ENCODE data around the gene ITGA11.

GRCh38 chr15:68335655-68336054 lies 96.3 kb downstream of the ITGA11 start:
- TF ChIP-seq CTCF (conservative IDR thresholded peaks at IDR 0.05; ENCODE audit: low read depth, low read length) (no peak), EZH2 (IDR thresholded peaks at IDR 0.05; ENCODE audit: low read length, unreplicated experiment) (no peak)

Data from PC-3 (cell line).